SKM-1 treated with dmso at 0.1 percent for 144 hours (cell line): ENCODE measurements around the gene ACSS3.
"Not testable (repeated sequence)": the region's sequence is repeated elsewhere in the genome, so short reads cannot be mapped to it uniquely, and the experiment has no call there.

Experiments
- DNase-seq: peaks from one replicate; lab custom pipeline; 2025; ENCODE audit not compliant: unreplicated experiment; lab: John Stamatoyannopoulos, UW

Gene ACSS3

GRCh38 chr12:81094718-81095360 is 17.0 kb downstream of the ACSS3 start:
- DNase-seq, result no peak

DNA sequence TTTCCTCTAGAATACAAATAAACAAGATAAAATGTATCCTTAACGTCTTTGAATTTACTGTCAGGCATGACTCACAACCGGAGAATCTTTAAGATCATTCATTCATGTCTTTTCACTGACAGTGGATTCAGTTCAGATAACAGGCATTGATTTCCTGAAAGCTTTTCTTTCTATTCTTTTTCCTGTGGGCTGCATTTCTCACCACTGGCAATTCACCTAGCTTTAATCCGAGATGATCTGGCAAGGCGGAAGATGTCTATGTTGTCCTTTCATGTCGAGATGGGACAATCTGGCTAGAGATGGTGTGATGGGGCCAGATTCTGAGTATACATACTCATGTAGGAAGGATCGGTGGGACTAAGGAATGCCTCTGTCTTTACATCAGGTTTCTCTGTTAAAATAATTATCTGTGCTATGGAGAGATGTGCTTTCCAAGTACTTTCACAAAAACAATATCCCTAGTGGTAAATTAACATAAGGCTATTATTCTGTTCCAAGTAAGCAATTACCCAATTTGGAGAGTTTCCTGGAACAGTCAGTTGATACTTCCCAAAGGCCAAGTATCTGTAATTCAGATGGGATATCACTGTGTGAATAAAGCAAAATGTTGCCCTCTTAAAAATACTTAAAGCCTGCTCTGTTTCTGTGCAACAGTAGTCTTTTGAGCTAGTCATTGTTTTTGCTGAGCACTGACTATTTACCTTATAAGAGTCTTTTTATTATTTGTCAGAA is 17.8 kb downstream of the ACSS3 start:
- DNase-seq, result no peak

DNA sequence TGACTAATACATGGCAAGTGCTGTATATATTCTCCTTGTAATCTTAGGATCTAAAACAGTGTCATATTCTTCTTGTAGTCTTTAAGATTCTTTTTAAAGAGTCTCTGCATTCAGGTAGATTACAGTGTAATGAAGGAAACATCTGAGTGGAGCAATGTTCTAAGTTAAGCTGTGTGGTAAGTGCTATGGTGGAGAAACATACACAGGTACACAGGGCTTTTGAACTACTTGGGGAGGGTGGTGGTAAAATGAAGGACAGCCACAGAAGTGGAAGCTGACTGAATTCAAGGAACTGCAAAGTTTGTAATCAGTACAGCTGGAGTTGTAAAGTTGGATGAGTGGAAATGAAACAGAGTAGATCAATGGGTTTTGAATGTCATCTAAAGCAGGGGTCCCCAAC is 27.8 kb downstream of the ACSS3 start:
- DNase-seq, result no peak

DNA sequence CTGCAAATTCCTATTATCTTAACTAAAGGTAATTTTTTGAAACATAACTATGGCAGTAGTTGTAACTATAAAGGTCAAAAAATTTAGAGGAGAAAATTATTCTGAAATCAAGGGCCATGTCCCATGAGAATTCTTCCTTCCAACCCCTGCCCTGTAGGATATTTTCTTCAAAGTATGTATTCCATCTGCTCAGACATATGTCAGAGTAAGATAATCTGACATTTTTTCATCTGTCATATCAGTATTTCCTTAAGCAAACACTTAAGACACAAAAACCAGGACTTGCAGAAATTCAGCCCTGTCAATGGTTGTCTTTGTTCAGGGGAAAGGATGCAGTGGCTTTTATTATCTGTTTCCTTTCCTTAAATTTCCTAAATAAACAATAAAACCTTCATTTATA is 36.3 kb downstream of the ACSS3 start:
- no peak for DNase-seq

- not testable (repeated sequence) for DNase-seq
Measured at GRCh38 chr12:81119069-81119468, 41.2 kb downstream of the ACSS3 start.

- no peak for DNase-seq
Measured at GRCh38 chr12:81120961-81121360, 43.1 kb downstream of the ACSS3 start.

DNA sequence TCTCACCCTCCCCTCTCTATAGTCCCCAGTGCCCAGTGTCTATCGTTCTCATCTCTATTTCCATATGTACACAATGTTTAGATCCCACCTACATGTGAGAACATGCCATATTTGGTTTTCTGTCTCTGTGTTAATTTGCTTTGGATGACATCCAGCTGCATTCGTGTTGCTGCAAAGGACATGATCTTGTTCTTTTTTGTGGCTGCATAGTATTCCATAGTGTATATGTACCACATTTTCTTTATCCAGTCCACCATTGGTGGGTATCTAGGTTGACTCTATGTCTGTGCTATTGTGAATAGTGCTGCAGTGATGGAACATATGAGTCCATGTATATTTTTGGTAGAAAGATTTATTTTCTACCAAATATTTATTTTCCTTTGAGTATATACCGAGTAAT is 45.7 kb downstream of the ACSS3 start:
- no peak for DNase-seq

- DNase-seq, result no peak
Measured at GRCh38 chr12:81125691-81126090, 47.8 kb downstream of the ACSS3 start.

DNA sequence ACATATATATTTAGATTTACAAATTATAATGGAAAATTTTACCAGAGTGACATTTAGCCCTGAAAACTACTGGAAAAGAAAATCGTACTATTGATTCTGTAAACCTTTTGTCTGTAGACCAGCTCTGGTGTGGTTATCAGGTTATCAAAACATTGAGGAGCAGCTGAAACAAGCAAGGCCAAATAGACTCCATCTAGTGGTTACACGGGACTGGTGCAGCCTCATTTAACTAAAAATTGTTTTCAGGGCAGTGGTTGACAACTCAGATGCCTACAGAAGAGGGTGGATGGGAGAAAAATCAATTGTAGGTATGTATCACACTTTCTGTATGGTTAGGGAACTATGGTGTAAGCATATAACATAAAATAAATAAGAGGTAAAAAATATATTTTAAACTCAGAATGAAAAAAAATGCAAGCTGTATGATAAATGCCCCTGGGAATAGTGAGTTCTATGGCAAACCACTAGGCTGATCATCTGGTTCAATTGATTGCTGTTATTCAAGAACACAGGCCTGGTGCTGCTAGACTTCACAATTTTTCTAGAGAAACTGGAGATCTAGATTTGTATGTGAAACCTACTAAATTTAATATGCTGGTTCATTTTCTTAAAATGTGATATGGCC is 51.2 kb downstream of the ACSS3 start:
- peak; percentile 7 for DNase-seq

- no peak for DNase-seq
Measured at GRCh38 chr12:81136519-81136918, 58.6 kb downstream of the ACSS3 start.

GRCh38 chr12:81137801-81138200 is 59.9 kb downstream of the ACSS3 start:
- no peak for DNase-seq

- no peak for DNase-seq
Measured at GRCh38 chr12:81141217-81141616, 63.3 kb downstream of the ACSS3 start.

DNA sequence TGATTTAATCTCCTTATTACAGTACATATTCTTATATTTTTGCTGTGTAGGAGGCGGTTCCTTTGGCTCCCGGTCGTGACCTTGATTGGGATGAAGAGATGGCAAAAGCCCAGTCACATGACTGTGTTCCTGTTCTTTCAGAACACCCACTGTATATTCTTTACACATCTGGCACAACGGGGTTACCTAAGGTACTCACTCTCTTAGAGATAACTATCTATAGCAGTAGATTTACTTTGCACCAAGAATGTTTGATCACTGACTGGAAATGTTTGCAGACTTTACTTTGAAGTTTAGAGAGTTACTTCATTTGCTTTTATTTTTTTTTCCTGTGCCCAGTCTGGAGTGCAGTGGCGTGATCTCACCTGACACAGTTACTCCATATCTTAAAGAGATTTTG is 65.2 kb downstream of the ACSS3 start:
- no peak for DNase-seq

- DNase-seq, result no peak
Measured at GRCh38 chr12:81146228-81147225, 68.6 kb downstream of the ACSS3 start.

- no peak for DNase-seq
Measured at GRCh38 chr12:81147292-81147919, 69.5 kb downstream of the ACSS3 start.

DNA sequence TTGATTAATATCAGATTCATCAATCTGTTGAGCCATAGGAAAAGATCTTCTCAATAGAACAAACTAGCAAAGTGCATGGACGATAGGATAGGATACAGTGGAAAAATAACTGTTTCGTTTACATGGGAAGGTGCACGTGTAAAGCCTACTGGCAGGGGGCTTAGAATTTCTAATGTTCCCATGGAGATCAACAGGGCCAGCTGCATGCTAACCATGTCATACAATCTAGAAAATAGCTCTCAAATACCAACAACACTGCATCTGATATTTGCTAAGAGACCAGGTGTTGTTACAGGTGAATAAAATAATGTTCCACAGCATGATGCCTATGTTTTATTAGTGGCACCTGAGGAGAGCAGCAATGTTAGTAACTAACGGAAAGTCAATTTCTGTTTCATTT is 72.5 kb downstream of the ACSS3 start:
- no peak for DNase-seq

GRCh38 chr12:81159856-81160255 is 82.0 kb downstream of the ACSS3 start:
- DNase-seq, result no peak

DNA sequence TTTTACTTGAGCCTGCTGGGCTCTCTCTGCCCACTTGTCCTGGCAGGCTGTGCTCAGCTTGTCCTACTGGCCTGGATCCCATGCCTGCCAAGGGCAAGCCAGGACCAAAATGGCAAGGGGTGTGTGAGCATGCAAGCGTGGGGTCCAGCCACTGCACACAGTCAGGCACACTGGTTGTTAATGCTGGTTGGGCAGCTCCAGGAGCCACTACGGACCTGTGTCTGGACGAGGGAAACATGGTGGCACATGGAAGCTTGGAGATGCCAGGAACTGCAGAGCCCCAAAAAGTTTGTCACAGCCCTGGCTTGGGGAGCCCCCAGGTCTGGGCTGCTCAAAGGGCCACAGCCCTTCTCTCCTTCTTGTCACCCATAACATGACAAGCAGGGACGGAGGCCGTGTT is 83.8 kb downstream of the ACSS3 start:
- no peak for DNase-seq

DNA sequence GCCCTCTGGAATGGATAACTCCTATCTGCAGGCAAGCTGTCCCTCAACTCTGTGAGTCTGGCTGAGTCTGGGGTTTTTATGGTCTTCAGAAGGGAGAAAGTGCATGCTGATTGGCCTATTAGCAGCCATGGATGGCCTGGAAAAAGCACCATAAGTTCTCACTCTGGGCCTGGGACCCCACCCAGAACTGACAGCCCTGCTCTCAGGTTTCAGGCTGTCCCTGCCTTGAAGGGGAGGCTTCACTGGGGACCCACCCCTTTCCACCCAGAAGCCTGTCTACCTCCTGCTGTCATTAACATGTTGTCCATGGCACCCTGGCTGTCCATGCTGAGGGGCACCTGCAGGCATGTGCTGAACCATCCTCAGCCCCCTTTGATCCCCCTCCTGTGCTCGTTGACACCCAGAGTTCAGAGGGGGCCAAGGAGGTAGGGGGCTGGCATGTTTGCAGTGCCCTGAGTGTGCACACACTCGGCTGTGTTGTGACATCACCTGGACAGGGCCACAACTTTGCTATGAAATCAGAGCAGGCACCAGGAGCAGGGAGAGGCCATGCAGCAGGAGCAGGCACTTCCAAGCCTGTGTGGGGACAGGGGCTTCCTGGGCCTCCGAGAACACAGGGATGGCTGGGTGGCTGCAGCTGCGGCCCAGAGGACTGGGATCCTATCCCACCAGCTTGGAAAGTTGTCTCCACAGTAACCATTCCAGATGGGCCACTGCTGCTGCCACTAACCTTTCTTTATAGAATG is 84.7 kb downstream of the ACSS3 start:
- no peak for DNase-seq

- DNase-seq, result no peak
Measured at GRCh38 chr12:81164827-81165226, 86.9 kb downstream of the ACSS3 start.
